SK-N-MC (cell line): ENCODE measurements around the gene EIF2B4.

Experiments
- EZH2 ChIP-seq: fragments of 200-600 bp; sonication (generic); IDR thresholded peaks from one replicate; pipeline ENCODE4 v1.6.1; 2017; ENCODE audit warnings: antibody characterized with exemption
- FOXP2 ChIP-seq: optimal IDR thresholded peaks from 2 replicates; pipeline ENCODE3; 2011; ENCODE audit warnings: mild to moderate bottlenecking, moderate library complexity; ENCODE audit not compliant: insufficient read depth; ENCODE audit errors: extremely low read length, control extremely low read depth
- POLR2AphosphoS5 ChIP-seq: IDR thresholded peaks from 2 replicates; pipeline ENCODE4 v1.6.1; 2012; ENCODE audit warnings: mild to moderate bottlenecking, low read depth, low read length, borderline replicate concordance

DNA sequence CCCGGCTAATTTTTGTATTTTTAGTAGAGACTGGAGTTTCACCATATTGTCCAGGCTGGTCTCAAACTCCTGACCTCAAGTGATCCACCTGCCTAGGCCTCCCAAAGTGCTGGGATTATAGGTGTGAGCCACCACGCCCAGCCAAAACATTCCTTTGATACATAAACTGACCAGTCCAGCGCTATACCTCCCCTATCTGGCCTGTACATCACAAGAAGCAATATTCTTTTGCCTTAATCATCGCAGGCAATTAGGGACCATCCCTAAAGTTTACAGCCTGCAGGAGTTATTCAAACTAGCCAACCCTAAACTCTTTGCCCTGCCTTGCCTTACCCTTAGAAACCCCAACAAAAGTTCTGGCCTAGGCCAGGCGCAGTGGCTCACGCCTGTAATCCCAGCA lies 46.0 kb upstream of the EIF2B4 start:
- TF ChIP-seq EZH2 (no peak), POLR2AphosphoS5 (no peak), FOXP2 (no peak)
